ENCODE results near the gene GASK1A.

The GASK1A gene

DNA sequence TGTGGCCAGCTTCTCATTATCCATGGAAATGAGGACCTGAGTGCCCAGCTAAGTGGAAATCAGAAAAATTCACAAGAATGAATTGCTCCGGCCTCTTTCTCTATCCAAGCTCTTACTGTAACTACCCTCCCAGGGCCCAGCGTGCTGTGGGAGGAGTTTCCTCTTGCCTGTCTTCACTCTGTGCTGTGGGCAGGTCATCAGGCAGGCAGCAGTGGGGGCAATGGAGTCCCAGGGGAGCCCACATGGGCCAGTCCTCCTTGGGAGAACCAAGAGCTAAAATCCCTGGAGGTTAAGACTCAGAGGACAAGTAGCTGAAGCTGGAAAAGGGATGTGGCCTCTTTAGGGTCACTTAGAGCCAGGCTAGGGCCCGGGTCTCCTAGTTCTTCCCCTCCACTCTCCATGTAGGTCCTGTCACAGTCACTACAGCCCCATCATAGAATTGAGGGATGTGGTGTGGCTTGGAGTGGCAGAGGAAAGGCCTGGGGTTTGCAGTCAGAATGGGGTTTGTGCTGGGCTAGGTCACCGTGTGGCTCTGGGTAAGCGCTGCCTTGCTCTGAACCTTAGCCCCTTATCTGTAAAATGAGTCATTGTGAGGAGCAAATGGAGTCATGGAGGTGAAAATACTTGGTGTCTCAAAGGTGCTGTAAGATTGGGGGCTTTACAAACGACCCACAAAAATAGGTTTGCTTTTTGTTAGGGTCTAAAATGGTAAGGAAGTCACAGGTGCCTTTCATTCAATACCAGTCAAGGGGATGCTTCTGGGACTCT, 3.7 kb downstream of the GASK1A start:
- DNase-seq (ENCODE audit: low read depth in 2 of 2), result no peak

DNA sequence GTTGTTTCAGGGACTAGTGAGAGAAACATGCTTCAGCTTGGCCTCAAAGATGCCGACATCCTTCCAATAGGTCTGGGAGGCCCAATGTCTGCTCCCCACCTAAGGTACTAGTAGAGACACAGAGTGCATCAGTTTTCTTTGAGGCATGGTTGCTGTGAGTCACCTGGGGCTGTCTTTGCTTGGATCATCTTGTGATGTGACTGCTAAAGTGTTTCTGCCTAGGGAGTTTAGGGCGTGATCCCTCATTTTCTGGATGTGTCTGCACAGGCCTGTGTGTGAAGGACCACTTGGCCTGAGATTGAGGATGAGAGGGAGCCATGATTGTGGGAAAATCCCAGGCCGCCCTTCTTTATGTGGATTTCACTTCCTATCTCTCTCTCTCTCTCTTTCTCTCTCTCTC, 4.8 kb downstream of the GASK1A start:
- DNase-seq (ENCODE audit: low read depth in 2 of 2), result no peak

GRCh38 chr3:42984701-42985100, 5.6 kb downstream of the GASK1A start:
- no peak for DNase-seq (ENCODE audit: low read depth in 2 of 2)

GRCh38 chr3:42988097-42988496, 9.0 kb downstream of the GASK1A start:
- DNase-seq (ENCODE audit: low read depth in 2 of 2), result no peak

GRCh38 chr3:42988566-42988965, 9.5 kb downstream of the GASK1A start:
- no peak for DNase-seq (ENCODE audit: low read depth in 2 of 2)

GRCh38 chr3:42991341-42992315, 12.5 kb downstream of the GASK1A start:
- no peak for DNase-seq (ENCODE audit: low read depth in 2 of 2)

- no peak for DNase-seq (ENCODE audit: low read depth in 2 of 2)
Measured at GRCh38 chr3:42994595-42994994, 15.5 kb downstream of the GASK1A start.

GRCh38 chr3:42996021-42996420, 16.9 kb downstream of the GASK1A start:
- no peak for DNase-seq (ENCODE audit: low read depth in 2 of 2)

DNA sequence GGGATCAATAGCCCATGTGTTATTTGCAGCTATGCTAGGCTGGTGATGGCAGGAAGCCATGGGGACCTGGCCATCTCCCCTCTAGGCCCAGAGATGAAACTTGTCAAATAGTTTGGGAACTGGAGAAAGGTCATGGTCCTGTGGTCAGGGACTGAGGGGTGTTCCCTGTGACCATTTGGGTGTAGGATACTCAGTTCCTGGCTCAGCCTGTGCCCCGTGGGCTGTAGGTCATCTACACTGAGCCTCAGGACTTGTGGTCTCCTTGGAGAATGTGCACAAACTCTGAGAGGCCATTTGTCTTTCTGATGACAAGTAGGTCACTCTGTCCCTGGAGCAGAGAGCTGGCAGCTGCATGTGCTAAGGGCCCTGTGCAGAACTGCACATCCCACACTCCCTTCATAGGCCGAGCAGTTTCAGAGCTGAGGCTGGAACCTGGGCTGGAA, 17.5 kb downstream of the GASK1A start:
- DNase-seq (ENCODE audit: low read depth in 2 of 2), result no peak

GRCh38 chr3:42999212-42999611, 20.1 kb downstream of the GASK1A start:
- DNase-seq (ENCODE audit: low read depth in 2 of 2), result no peak

GRCh38 chr3:42999632-43000031, 20.5 kb downstream of the GASK1A start:
- DNase-seq (ENCODE audit: low read depth in 2 of 2), result no peak

GRCh38 chr3:43000387-43000786, 21.3 kb downstream of the GASK1A start:
- no peak for DNase-seq (ENCODE audit: low read depth in 2 of 2)

- no peak for DNase-seq (ENCODE audit: low read depth in 2 of 2)
Measured at GRCh38 chr3:43001094-43001553, 22.0 kb downstream of the GASK1A start.

- DNase-seq (ENCODE audit: low read depth in 2 of 2), result no peak
Measured at GRCh38 chr3:43001556-43002121, 22.5 kb downstream of the GASK1A start.

GRCh38 chr3:43004282-43004681, 25.2 kb downstream of the GASK1A start:
- no peak for DNase-seq (ENCODE audit: low read depth in 2 of 2)

DNA sequence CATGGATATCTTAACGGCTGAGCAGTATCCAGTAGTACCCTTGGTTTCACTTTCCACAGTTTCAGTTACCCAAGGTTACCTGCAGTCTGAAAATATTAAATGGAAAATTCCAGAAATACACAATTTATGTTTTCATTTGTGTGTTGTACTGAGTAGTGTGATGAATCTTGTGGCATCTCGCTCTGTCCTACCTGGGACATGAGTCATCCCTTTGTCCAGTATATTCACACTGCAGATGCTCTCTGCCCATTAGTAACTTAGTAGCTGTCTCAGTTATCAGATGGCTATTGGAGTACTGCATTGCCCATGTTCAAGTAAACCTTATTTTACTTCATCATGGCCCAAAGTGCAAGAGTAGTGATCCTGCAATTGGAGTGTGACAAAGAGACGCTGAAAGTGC, 26.1 kb downstream of the GASK1A start:
- no peak for DNase-seq (ENCODE audit: low read depth in 2 of 2)

DNA sequence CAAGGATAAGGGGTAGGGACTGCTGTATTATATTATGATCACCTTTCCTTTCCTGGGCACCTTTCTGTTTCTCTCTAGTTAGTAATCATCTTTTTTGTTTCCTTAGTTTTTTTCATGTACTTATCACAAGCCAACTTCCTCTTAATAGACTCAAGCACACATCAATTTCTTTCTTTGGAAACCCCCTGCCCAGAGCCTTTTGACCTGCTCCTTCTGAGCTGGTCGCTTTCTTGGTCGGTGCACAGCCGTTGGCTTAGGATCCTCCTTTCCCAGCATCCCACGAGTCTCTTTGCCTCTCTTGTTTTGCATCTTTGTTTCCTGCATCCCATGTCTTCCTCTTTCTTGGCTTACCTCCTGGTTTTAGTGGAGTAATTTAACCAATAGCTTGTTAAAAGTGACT, 26.9 kb downstream of the GASK1A start:
- DNase-seq (ENCODE audit: low read depth in 2 of 2), result no peak

- no peak for DNase-seq (ENCODE audit: low read depth in 2 of 2)
Measured at GRCh38 chr3:43006825-43007224, 27.7 kb downstream of the GASK1A start.

GRCh38 chr3:43009547-43009946, 30.4 kb downstream of the GASK1A start:
- DNase-seq (ENCODE audit: low read depth in 2 of 2), result no peak

GRCh38 chr3:43010638-43011037, 31.5 kb downstream of the GASK1A start:
- DNase-seq (ENCODE audit: low read depth in 2 of 2), result no peak

DNA sequence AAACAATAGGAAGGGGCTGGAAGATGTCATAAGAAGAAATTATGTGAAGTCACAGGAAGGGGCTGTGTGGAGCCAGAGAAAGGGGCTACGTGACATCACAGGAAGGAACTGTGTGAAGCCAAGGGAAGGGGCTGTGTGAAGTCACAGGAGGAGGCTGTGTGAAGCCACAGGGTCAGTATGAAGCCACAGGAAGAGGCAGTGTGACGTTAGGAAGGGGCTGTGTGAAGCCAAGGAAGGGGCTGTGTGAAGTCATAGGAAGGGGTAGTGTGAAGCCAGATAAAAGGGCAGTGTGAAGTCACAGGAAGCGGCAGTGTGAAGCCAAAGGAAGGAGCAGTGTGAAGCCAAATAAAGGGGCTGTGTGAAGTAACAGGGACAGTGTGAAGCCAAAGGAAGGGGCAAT, 32.5 kb downstream of the GASK1A start:
- DNase-seq (ENCODE audit: low read depth in 2 of 2), result no peak

DNA sequence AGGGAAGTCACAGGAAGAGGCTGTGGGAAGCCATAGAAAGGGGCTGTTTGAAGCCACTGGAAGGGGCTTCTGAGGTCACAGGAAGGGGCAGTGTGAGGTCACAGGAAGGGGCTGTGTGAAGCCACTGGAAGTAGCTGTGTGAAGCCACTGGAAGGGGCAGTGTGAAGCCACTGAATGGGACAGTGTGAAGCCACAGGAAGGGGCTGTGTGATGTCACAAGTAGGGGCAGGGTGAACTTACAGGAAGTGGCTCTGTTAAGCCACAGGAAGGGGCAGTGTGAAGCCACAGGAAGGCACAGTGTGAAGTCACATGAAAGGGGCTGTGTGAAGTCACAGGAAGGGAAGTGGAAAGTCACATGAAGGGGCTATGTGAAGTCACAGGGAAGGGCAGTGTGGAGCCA, 33.1 kb downstream of the GASK1A start:
- DNase-seq (ENCODE audit: low read depth in 2 of 2), result no peak
